Right lobe of liver (tissue), 6 donors: ENCODE data around the gene ACIN1. TPM values are rescaled to one million over a fixed set of nuclear protein-coding genes. Genes with fewer than 3 reads are reported as not detected.

ENCODE experiments used
- ATAC-seq, 4 donors: fragments of 200-7000 bp; cut with Tn5 transposase; one replicate each; pipeline ENCODE4 v1.9.1; 2020; ENCODE audit warnings: mild to moderate bottlenecking in 4 of 4, moderate library complexity in 4 of 4
- DNase-seq, 3 donors: peaks; one replicate each; pipeline ENCODE4 v3.0.0-alpha.2; 2020
- H3K27ac ChIP-seq, 3 donors: fragments of 200-600 bp; one replicate each; pipeline ENCODE4 v1.8.0; 2022
- H3K27me3 ChIP-seq, 2 donors: fragments of 200-600 bp; one replicate each; pipeline ENCODE4 v1.8.0; 2022
- H3K36me3 ChIP-seq, 4 donors: fragments of 200-600 bp; sonication (generic) in 1 of 4; one replicate each; pipeline versions ENCODE4 v1.5.1 to v1.8.0; 2017 to 2022; ENCODE audit warnings: control low read depth in 1 of 4
- H3K4me1 ChIP-seq, 4 donors: fragments of 200-600 bp; sonication (generic) in 1 of 4; one replicate each; pipeline versions ENCODE4 v1.5.1 to v1.8.0; 2017 to 2022; ENCODE audit warnings: control low read depth in 1 of 4
- H3K4me3 ChIP-seq, 3 donors: fragments of 200-600 bp; one replicate each; pipeline ENCODE4 v1.8.0; 2022
- H3K9me3 ChIP-seq, 4 donors: fragments of 200-600 bp; sonication (generic) in 1 of 4; one replicate each; pipeline versions ENCODE4 v1.5.1 to v1.8.0; 2017 to 2022; ENCODE audit warnings: control low read depth in 1 of 4
- POLR2A ChIP-seq: fragments of 450-650 bp; IDR thresholded peaks from one replicate; pipeline ENCODE4 v1.6.1; 2017; ENCODE audit warnings: antibody characterized with exemption, mild to moderate bottlenecking
- WGBS: methylation state at CpG from one replicate; pipeline ENCODE4 v1.1.6; 2018; ENCODE audit warnings: low coverage, low lambda C conversion rate; ENCODE audit not compliant: insufficient coverage; ENCODE audit errors: missing lambda C conversion rate; 5-methylcytosine and 5-hydroxymethylcytosine counted together
- intact Hi-C, 2 donors: fragments of 100-400 bp; cut with DNase I; formaldehyde crosslinking; loops; one replicate each; pipeline versions ENCODE4 v1.11.2 to v1.14.1; 2022
- total RNA-seq, 6 experiments: library from RNA; depleted of rRNA in 2 of 6; stranded (reverse); fragments of >200 nt in 2 of 6; fragmentation: NEBNext Ultra II Directional in 3 of 6; extraction: Animal tissue kit (Norgen Biotek cat#: 25700) in 3 of 6; gene quantifications; one replicate each; pipeline versions ENCODE4 v1.1.0 to v1.2.4, GENCODE V29; 2016 to 2023
- TF ChIP-seq, protein P1 (sequence below), 4 donors: fragments of 200-600 bp in 3 of 4; fragments of 450-650 bp in 1 of 4; IDR thresholded peaks; one replicate each; pipeline versions ENCODE4 v1.5.1 to v1.8.0; 2016 to 2022; ENCODE audit warnings: antibody characterized with exemption in 4 of 4, mild to moderate bottlenecking in 2 of 4
- donor health status: DM: no; HTN: yes; CAD: no.
- donor health status: DM: no; HTN: no; CAD: no.
- donor health status: DM: no; HTN: no; CAD: no.
- donor health status: DM: no; HTN: yes; CAD: no.
- donor health status: DM: no; HTN: yes; CAD: no.

ACIN1 gene
- total RNA-seq, 6 experiments from 2014 or later, result 40.5 to 66.1 (median 52.9) TPM

DNA sequence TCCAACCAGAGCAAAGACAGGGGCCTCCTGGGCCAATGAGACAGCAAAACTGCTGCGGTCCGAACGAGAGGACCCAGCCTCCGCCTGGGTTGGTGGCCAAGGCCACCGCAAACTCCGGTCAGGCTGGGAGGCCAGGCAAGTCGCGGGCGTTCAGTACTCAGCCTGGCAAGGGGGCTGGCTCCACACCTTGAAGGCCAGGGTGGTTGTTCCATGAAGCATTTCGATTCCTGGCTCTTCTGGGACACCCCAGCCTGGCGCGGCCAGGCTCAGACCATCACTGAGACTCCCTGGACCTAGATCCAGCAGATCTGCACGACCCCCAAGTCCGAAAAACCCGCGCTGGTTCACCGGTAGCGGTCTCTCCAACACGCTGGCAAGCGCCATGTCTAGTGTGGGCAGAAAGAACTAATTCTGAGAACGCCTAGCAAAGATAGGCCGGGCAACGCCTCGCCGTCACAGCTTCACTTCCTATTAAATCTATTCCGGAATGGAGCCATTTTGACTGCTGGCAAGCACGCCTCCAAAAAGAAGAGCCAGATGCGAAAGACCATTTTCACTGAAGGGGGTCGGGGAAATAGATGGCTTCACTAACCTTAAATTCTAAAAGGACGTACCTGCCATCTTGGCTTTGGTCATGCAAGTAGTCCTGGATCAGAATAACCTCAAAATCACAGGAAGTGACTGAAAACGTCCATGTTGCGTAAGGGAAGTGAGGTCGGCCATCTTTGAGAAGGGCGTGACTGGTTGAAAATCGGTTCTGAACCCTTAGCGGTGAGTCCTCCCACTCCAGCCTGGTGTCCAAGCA lies 60.2 kb downstream of the ACIN1 start, which contains the start of gene PSMB5:
Gene PSMB5 (minus strand): TSS at position 403 of the 805 bp plus-strand sequence. CDS start 19 bp downstream, at position 384.
- TF ChIP-seq, protein P1, sequence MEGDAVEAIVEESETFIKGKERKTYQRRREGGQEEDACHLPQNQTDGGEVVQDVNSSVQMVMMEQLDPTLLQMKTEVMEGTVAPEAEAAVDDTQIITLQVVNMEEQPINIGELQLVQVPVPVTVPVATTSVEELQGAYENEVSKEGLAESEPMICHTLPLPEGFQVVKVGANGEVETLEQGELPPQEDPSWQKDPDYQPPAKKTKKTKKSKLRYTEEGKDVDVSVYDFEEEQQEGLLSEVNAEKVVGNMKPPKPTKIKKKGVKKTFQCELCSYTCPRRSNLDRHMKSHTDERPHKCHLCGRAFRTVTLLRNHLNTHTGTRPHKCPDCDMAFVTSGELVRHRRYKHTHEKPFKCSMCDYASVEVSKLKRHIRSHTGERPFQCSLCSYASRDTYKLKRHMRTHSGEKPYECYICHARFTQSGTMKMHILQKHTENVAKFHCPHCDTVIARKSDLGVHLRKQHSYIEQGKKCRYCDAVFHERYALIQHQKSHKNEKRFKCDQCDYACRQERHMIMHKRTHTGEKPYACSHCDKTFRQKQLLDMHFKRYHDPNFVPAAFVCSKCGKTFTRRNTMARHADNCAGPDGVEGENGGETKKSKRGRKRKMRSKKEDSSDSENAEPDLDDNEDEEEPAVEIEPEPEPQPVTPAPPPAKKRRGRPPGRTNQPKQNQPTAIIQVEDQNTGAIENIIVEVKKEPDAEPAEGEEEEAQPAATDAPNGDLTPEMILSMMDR (IDR thresholded peaks at IDR 0.05), result peak in 1 of 4 donors; percentile 32
- peak; percentile 66 for TF ChIP-seq POLR2A
- H3K4me1 ChIP-seq, result peaks cover 0 to 13% (median 3%) of the 10 kb centered on the region in 4 donors
- 1% methylated on average over 29 of the region's 36 CpGs for WGBS
- no peaks in the 10 kb centered on the region for H3K9me3 ChIP-seq
- H3K4me3 ChIP-seq, result peak within 1 kb of the TSS; percentile 83 to 96 (median 85)
- ATAC-seq (peak; percentile 97 to 99 (median 98)), DNase-seq (peak; percentile 86 to 91 (median 89))
- intact Hi-C loops, result no loop called here
- peaks cover 0 to 30% (median 7%) of the 10 kb centered on the region in 4 donors for H3K36me3 ChIP-seq
- H3K27me3 ChIP-seq, result no peaks in the 10 kb centered on the region
- H3K27ac ChIP-seq, result peak within 1 kb of the TSS; percentile 80 to 92 (median 82)

DNA sequence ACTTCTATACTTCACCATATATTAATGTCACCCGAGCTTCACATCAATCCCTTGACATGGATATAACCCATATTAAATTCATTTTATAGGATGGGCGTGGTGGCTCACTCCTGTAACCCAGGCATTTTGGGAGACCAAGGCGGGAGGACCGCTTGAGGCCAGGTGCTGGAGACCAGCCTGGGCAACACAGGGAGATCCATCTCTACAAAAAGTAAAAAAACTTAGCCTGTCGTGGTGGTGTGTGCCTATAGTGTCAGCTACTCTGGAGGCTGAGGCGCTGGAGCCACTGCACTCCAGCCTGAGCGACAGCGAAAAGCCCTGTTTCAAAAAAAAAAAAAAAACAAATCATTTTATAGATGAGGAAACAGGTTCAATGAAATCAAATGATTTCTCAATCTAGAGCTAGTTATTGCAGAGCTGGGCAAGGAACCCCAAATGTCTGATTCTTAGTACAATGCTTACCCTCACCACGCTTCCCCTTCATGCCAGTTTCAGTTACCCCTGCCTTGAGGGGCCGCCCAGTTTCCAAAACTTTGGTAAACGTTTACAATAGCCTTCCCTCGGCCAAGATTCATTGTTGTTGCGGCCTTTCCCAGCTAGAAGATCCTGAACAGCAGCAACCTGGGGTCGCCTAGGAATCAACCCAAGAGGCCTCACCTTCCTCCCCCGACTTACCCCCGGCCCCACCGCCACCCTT lies 61.0 kb downstream of the ACIN1 start:
- peak in 1 of 4 donors; percentile 2 for ATAC-seq

DNA sequence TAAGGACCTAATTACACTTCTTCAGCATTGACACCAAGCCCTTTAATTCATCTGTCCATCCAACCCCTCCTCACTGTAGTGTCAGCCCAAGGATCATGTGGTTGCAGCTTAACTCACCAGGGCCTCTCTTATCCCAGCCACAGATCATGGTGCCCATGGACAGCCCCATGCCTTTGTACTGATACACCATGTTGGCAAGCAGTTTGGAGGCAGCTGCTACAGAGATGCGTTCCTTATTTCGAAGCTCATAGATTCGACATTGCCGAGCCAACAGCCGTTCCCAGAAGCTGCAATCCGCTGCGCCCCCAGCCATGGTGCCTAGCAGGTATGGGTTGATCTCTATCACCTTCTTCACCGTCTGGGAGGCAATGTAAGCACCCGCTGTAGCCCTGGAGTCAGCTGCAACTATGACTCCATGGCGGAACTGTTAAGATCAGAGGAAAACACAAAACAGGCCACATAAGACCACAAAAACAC lies 61.6 kb downstream of the ACIN1 start:
- DNase-seq (no peak), ATAC-seq (no peak)
- H3K27ac ChIP-seq, result no peak overlapping the region
- no peaks in the 10 kb centered on the region for H3K9me3 ChIP-seq
- intact Hi-C loops, result no loop called here
- WGBS, result 96% methylated on average over 8 of the region's 10 CpGs
- H3K4me3 ChIP-seq, result peak overlapping the region in 1 of 3 donors; percentile 83
- no peaks in the 10 kb centered on the region for H3K27me3 ChIP-seq
- H3K4me1 ChIP-seq, result peaks cover 0 to 13% (median 3%) of the 10 kb centered on the region in 4 donors
- peaks cover 0 to 41% (median 7%) of the 10 kb centered on the region in 4 donors for H3K36me3 ChIP-seq
- TF ChIP-seq, protein P1 (IDR thresholded peaks at IDR 0.05), result no peak
- TF ChIP-seq POLR2A, result no peak

More for the DNA sequence above, 61.0 kb downstream of the ACIN1 start:
- intact Hi-C loops, result no loop called here
- no peaks in the 10 kb centered on the region for H3K9me3 ChIP-seq
- peak overlapping the region; percentile 80 to 92 (median 82) for H3K27ac ChIP-seq
- peaks cover 0 to 37% (median 7%) of the 10 kb centered on the region in 4 donors for H3K36me3 ChIP-seq
- peaks cover 0 to 13% (median 3%) of the 10 kb centered on the region in 4 donors for H3K4me1 ChIP-seq
- WGBS, result 45% methylated on average over 13 of the region's 17 CpGs
- no peak for DNase-seq
- no peaks in the 10 kb centered on the region for H3K27me3 ChIP-seq
- peak overlapping the region; percentile 83 to 96 (median 85) for H3K4me3 ChIP-seq
- TF ChIP-seq, protein P1 (IDR thresholded peaks at IDR 0.05), result no peak
- no peak for TF ChIP-seq POLR2A

DNA sequence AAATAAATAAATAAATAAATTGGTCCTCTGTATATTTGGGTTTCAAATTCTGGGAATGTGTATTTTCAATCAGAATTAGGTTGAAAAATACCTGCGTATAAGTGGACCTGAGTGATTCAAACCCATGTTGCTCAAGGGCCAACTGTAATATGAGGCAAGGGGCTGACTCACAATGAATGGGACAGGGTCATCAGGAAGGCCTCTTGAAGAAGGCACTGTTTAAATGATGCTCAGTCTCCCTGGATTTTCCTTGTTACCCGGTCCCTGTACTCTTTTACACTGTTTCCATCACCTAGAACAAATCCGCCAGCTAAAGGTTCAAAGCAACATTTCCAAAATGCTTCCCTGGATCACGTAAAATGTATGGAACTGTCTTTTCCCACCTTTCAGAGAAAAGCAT lies 64.0 kb downstream of the ACIN1 start:
- Histone ChIP-seq H3K27ac (no peak overlapping the region), H3K9me3 (no peaks in the 10 kb centered on the region), H3K27me3 (no peaks in the 10 kb centered on the region), H3K4me3 (no peak overlapping the region), H3K4me1 (peaks cover 0 to 13% (median 3%) of the 10 kb centered on the region in 4 donors), H3K36me3 (peaks cover 2 to 51% (median 11%) of the 10 kb centered on the region in 4 donors)
- intact Hi-C loops, result no loop called here
- ATAC-seq (no peak), DNase-seq (no peak)
- TF ChIP-seq, protein P1 (IDR thresholded peaks at IDR 0.05), result no peak
- TF ChIP-seq POLR2A, result no peak
- 97% methylated on average over 4 of the region's 4 CpGs for WGBS
